DMS79 treated with DMSO at 0.1 percent for 48 hours (cell line): Measurements from ENCODE around the gene ROBO3.

Source experiments
- DNase-seq: peaks from one replicate; lab custom pipeline; 2025; lab: John Stamatoyannopoulos, UW

ROBO3 gene

GRCh38 chr11:124865181-124865901 lies at the start of gene ROBO3:
Gene ROBO3 (plus strand): TSS chr11:124865432. CDS start chr11:124865578, 146 bp downstream.
- DNase-seq, result no peak

- no peak for DNase-seq
Observed at GRCh38 chr11:124817036-124817435, 48.2 kb upstream of the ROBO3 start.

- no peak for DNase-seq
Observed at GRCh38 chr11:124821995-124822730, 43.1 kb upstream of the ROBO3 start.

- no peak for DNase-seq
Observed at GRCh38 chr11:124823512-124824376, 41.5 kb upstream of the ROBO3 start.

- no peak for DNase-seq
Observed at GRCh38 chr11:124825876-124826275, 39.4 kb upstream of the ROBO3 start.

GRCh38 chr11:124829986-124830385 lies 35.2 kb upstream of the ROBO3 start:
- DNase-seq, result no peak

GRCh38 chr11:124830749-124831148 lies 34.5 kb upstream of the ROBO3 start:
- no peak for DNase-seq

- no peak for DNase-seq
Observed at GRCh38 chr11:124831897-124832296, 33.3 kb upstream of the ROBO3 start.

GRCh38 chr11:124832571-124832970 lies 32.7 kb upstream of the ROBO3 start:
- DNase-seq, result no peak

- DNase-seq, result peak; percentile 15
Observed at GRCh38 chr11:124834526-124835180, 30.6 kb upstream of the ROBO3 start.

GRCh38 chr11:124835918-124836317 lies 29.3 kb upstream of the ROBO3 start:
- DNase-seq, result no peak

- DNase-seq, result peak; percentile 87
Observed at GRCh38 chr11:124837491-124837856, 27.8 kb upstream of the ROBO3 start.

GRCh38 chr11:124838805-124839127 lies 26.5 kb upstream of the ROBO3 start:
- DNase-seq, result no peak

GRCh38 chr11:124839128-124839971 lies 25.9 kb upstream of the ROBO3 start:
- DNase-seq, result peak; percentile 60

GRCh38 chr11:124839972-124840621 lies 25.1 kb upstream of the ROBO3 start:
- DNase-seq, result no peak

GRCh38 chr11:124840666-124841065 lies 24.6 kb upstream of the ROBO3 start:
- no peak for DNase-seq

GRCh38 chr11:124841201-124841600 lies 24.0 kb upstream of the ROBO3 start:
- no peak for DNase-seq

GRCh38 chr11:124841840-124842239 lies 23.4 kb upstream of the ROBO3 start:
- DNase-seq, result peak; percentile 91

GRCh38 chr11:124842305-124842704 lies 22.9 kb upstream of the ROBO3 start:
- DNase-seq, result peak; percentile 89

GRCh38 chr11:124843616-124843910 lies 21.7 kb upstream of the ROBO3 start:
- DNase-seq, result no peak

GRCh38 chr11:124844664-124845079 lies 20.6 kb upstream of the ROBO3 start:
- DNase-seq, result no peak
